Measurements from ENCODE around the gene NTM. TPM values are rescaled to one million over a fixed set of nuclear protein-coding genes. Genes with fewer than 3 reads are reported as not detected.

NTM gene
- polyA plus RNA-seq, 1 donor from 2014 or later: 39.4 TPM

DNA sequence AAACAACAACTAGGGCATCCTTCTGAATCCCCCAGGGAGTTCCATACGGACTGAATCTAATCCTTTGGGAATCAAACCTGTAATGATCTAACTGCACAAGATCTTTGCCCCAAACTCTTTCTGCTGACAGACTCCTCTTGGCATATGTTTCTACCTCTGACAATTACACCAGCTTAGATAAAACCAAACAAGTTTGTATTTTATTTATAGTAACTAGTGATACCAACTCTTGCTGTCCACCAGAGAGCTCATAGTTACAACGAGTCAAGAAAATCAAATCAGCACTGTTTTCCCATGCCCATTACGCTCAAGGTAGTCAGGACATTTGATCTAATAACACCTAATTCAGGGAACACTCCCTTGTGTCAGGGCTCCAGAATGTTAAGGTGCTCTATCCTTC, 972.0 kb downstream of the NTM start:
- H3K27me3 ChIP-seq (ENCODE audit: insufficient read depth, low read depth, low read length): no peaks in the 10 kb centered on the region
- H3K9ac ChIP-seq (ENCODE audit: low read length): no peak overlapping the region
- no peak overlapping the region for H3K4me2 ChIP-seq (ENCODE audit: low read length)
- no peaks in the 10 kb centered on the region for H3K9me3 ChIP-seq (ENCODE audit: low read length)
- H3K9me2 ChIP-seq (ENCODE audit: insufficient read depth, low read length): no peaks in the 10 kb centered on the region
- H3F3A ChIP-seq (ENCODE audit: insufficient read depth, low read length, poor library complexity, severe bottlenecking): no peaks in the 10 kb centered on the region
- H2AFZ ChIP-seq (ENCODE audit: low read depth, low read length): no peak overlapping the region
- H3K36me3 ChIP-seq (ENCODE audit: insufficient read depth, low read length): no peaks in the 10 kb centered on the region
- H4K20me1 ChIP-seq (ENCODE audit: insufficient read depth): no peaks in the 10 kb centered on the region
- no peak overlapping the region for H3K27ac ChIP-seq (ENCODE audit: low read length)
- no peak overlapping the region for H3K4me3 ChIP-seq (ENCODE audit: low read length)
- H3K79me2 ChIP-seq (replicated peaks; ENCODE audit: insufficient read depth, low read length): no peaks in the 10 kb centered on the region
- no peak for TF ChIP-seq EP300 (conservative IDR thresholded peaks at IDR 0.05; ENCODE audit: poor library complexity, severe bottlenecking)
- TF ChIP-seq, protein P1, sequence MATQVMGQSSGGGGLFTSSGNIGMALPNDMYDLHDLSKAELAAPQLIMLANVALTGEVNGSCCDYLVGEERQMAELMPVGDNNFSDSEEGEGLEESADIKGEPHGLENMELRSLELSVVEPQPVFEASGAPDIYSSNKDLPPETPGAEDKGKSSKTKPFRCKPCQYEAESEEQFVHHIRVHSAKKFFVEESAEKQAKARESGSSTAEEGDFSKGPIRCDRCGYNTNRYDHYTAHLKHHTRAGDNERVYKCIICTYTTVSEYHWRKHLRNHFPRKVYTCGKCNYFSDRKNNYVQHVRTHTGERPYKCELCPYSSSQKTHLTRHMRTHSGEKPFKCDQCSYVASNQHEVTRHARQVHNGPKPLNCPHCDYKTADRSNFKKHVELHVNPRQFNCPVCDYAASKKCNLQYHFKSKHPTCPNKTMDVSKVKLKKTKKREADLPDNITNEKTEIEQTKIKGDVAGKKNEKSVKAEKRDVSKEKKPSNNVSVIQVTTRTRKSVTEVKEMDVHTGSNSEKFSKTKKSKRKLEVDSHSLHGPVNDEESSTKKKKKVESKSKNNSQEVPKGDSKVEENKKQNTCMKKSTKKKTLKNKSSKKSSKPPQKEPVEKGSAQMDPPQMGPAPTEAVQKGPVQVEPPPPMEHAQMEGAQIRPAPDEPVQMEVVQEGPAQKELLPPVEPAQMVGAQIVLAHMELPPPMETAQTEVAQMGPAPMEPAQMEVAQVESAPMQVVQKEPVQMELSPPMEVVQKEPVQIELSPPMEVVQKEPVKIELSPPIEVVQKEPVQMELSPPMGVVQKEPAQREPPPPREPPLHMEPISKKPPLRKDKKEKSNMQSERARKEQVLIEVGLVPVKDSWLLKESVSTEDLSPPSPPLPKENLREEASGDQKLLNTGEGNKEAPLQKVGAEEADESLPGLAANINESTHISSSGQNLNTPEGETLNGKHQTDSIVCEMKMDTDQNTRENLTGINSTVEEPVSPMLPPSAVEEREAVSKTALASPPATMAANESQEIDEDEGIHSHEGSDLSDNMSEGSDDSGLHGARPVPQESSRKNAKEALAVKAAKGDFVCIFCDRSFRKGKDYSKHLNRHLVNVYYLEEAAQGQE (IDR thresholded peaks at IDR 0.05; ENCODE audit: borderline replicate concordance): no peak
- no peak for TF ChIP-seq POLR2AphosphoS5 (IDR thresholded peaks at IDR 0.05)
- no peak for TF ChIP-seq MXI1 (conservative IDR thresholded peaks at IDR 0.05; ENCODE audit: poor library complexity, severe bottlenecking)
- TF ChIP-seq TAF1 (IDR thresholded peaks at IDR 0.05; ENCODE audit: low read depth): no peak
- TF ChIP-seq RAD21 (conservative IDR thresholded peaks at IDR 0.05): no peak
- TF ChIP-seq EZH2 (IDR thresholded peaks at IDR 0.05; ENCODE audit: borderline replicate concordance, insufficient read depth, low read length, poor library complexity, severe bottlenecking): no peak

DNA sequence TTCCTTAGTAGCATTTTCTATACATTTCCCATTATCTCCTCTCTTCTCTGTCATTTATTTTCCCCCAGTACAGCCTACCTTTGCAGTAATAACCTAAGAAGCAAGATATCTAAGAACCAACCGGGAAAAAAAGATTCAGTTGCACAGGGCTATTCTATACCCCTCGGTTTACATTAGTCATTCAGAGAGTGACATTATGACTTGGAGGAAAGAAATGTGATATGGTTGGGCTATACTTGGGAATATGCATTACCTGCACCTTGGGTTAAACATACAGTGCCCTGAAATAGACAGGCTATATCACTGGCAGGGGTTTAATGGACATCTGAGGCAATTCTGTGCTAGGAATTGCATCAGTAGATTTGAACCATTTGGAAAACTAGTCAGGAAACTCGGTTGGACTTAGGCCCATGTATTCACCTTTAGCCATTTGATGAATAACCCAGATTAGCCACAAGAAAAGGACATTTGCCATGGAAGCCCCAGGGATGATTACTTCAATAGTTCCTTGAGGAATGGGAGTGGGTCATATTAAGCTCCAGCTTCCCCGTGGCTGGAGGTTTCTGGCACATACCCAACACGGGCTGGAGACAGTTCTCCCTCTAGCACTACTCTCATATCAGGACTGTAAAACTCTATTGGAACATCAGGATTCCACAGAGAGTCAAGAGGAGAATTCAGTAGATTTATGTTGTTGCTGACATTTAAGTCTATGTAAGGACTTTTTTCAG, 973.2 kb downstream of the NTM start:
- no peak overlapping the region for H3K27ac ChIP-seq (ENCODE audit: low read length)
- no peak overlapping the region for H3K9ac ChIP-seq (ENCODE audit: low read length)
- no peaks in the 10 kb centered on the region for H3K9me3 ChIP-seq (ENCODE audit: low read length)
- H3F3A ChIP-seq (ENCODE audit: insufficient read depth, low read length, poor library complexity, severe bottlenecking): no peaks in the 10 kb centered on the region
- H3K27me3 ChIP-seq (ENCODE audit: insufficient read depth, low read depth, low read length): no peaks in the 10 kb centered on the region
- H3K79me2 ChIP-seq (replicated peaks; ENCODE audit: insufficient read depth, low read length): no peaks in the 10 kb centered on the region
- H3K9me2 ChIP-seq (ENCODE audit: insufficient read depth, low read length): no peaks in the 10 kb centered on the region
- no peak overlapping the region for H3K4me3 ChIP-seq (ENCODE audit: low read length)
- no peaks in the 10 kb centered on the region for H3K36me3 ChIP-seq (ENCODE audit: insufficient read depth, low read length)
- TF ChIP-seq EZH2 (IDR thresholded peaks at IDR 0.05; ENCODE audit: borderline replicate concordance, insufficient read depth, low read length, poor library complexity, severe bottlenecking) (no peak), RAD21 (conservative IDR thresholded peaks at IDR 0.05) (no peak), SMC3 (conservative IDR thresholded peaks at IDR 0.05; ENCODE audit: poor library complexity) (no peak), POLR2AphosphoS5 (IDR thresholded peaks at IDR 0.05) (no peak), TAF1 (IDR thresholded peaks at IDR 0.05; ENCODE audit: low read depth) (no peak), EP300 (conservative IDR thresholded peaks at IDR 0.05; ENCODE audit: poor library complexity, severe bottlenecking) (no peak), MXI1 (conservative IDR thresholded peaks at IDR 0.05; ENCODE audit: poor library complexity, severe bottlenecking) (no peak)
- TF ChIP-seq, protein P2, sequence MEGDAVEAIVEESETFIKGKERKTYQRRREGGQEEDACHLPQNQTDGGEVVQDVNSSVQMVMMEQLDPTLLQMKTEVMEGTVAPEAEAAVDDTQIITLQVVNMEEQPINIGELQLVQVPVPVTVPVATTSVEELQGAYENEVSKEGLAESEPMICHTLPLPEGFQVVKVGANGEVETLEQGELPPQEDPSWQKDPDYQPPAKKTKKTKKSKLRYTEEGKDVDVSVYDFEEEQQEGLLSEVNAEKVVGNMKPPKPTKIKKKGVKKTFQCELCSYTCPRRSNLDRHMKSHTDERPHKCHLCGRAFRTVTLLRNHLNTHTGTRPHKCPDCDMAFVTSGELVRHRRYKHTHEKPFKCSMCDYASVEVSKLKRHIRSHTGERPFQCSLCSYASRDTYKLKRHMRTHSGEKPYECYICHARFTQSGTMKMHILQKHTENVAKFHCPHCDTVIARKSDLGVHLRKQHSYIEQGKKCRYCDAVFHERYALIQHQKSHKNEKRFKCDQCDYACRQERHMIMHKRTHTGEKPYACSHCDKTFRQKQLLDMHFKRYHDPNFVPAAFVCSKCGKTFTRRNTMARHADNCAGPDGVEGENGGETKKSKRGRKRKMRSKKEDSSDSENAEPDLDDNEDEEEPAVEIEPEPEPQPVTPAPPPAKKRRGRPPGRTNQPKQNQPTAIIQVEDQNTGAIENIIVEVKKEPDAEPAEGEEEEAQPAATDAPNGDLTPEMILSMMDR (IDR thresholded peaks at IDR 0.05; ENCODE audit: poor library complexity, severe bottlenecking): no peak
- TF ChIP-seq, protein P1 (IDR thresholded peaks at IDR 0.05; ENCODE audit: borderline replicate concordance): no peak
- H4K20me1 ChIP-seq (ENCODE audit: insufficient read depth): no peaks in the 10 kb centered on the region
- no peak overlapping the region for H3K4me2 ChIP-seq (ENCODE audit: low read length)
- no peak overlapping the region for H2AFZ ChIP-seq (ENCODE audit: low read depth, low read length)

Measured in neural cell (in vitro differentiated cells).